ENCODE results near the gene CYP4V2.

Gene CYP4V2

GRCh38 chr4:186191200-186192065, at the start of gene CYP4V2:
Gene CYP4V2 (plus strand): TSS chr4:186191567. CDS start chr4:186191824, 257 bp downstream.
- DNase-seq (ENCODE audit: low read depth, low spot score) = no peak

GRCh38 chr4:186144198-186144945, 47.0 kb upstream of the CYP4V2 start:
- no peak for DNase-seq (ENCODE audit: low read depth, low spot score)

DNA sequence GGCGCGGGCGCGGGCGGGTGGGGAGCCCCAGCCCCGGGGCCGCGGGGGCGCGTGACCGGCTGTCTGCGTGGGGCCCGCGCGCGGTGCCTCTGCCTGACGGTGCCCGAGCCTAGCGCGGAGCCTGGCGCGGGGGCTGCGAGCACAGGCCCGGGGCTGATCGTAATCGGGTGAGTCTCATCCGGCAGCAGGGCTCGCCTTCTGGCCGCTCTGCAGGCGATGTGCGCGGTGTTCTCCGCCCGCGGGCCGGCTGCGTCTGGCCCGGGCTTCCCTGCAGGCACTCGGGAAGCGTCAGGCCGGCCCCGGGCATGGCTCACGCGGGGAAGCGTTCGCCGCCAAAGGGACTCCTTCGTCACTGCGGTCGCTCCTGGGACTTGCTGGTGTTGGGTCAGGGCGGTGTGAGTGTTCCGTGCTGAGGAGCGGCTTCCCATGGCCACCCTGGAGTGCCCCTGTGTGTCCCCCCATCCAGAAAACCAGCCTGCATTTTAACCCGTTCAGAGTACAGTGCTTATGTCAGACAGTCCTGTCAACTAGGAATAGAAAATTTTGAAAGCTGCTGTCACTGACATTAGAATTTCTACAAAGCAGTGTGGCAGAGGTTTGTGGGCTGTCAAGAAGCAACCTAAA, 46.3 kb upstream of the CYP4V2 start:
- peak; percentile 26 for DNase-seq (ENCODE audit: low read depth, low spot score)

GRCh38 chr4:186146458-186146857, 44.9 kb upstream of the CYP4V2 start:
- DNase-seq (ENCODE audit: low read depth, low spot score) = no peak

GRCh38 chr4:186148336-186148975, 42.9 kb upstream of the CYP4V2 start:
- no peak for DNase-seq (ENCODE audit: low read depth, low spot score)

DNA sequence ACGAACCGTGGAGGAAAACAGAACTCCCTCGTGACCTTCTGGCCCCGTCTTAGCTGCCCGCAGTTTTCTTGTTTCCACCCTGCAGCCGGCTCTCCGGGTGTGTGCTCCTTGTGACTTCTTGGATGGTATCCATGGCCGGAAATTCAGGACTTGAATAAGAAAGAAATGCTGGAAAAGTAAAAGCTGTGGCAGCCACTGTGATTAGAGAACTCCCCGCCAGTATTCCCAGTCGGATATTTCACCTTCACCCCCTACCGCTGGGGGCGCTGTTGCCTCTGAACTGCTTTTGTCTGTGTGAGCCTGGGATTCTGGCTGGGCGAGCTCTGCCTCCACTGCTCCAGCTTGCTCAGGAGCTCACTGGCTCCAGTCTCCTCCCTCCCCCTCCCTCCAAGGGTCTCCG, 41.5 kb upstream of the CYP4V2 start:
- DNase-seq (ENCODE audit: low read depth, low spot score) = no peak

DNA sequence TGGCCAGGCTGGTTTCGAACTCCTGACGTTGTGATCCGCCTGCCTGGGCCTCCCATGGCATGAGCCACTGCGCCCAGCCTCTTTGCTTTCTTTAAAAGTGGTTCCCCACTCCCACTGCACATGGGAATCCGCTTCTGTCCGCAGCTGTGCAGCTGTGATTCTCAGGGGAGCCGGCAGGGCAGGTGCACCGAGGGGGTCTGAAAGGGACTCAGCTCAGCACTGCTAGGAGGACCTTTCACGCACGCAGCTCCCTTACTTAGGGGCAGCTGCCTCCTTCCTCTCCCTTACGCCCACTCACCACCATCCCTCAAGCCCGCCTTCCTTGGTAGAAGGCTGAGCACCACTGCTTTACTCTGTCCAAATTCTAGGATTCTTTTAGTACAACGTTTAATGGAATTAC, 40.4 kb upstream of the CYP4V2 start:
- no peak for DNase-seq (ENCODE audit: low read depth, low spot score)

- no peak for DNase-seq (ENCODE audit: low read depth, low spot score)
Measured at GRCh38 chr4:186151499-186151898, 39.9 kb upstream of the CYP4V2 start.

DNA sequence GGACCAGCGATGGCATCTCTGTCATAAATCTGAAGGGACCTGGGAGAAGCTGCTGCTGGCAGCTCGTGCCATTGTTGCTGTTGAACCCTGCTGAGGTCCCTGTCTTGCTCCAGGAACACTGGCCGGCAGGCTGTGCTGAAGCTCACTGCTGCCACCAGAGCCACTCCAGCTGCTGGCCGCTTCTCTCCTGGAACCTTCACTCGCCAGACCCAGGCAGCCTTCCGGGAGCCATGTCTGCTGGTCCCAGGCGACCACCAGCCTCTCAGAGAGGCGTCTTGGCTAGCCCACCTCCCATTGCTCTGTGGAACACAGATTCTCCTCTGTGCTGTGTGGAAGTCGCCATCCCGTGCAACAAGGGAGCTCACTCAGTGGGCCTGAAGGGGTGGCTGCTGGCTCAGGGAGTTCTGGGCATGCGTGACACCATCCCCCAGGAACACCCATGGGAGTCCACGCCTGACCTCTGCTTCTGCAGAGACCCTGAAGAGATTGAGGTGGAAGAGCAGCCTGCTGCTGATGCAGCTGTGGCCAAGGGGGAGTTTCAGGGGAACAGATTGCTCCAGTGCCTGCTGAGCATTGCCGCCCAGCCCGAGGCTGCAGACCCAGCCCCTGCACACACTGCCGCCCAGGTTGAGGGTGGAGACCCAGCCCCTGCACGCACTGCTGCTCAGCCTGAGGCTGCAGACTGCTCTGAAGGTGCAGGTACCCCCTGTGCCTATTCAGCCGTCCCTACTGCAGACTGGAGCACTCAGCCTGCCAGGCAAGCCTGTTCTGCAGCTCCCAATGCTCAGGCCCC, 33.1 kb upstream of the CYP4V2 start:
- no peak for DNase-seq (ENCODE audit: low read depth, low spot score)

DNA sequence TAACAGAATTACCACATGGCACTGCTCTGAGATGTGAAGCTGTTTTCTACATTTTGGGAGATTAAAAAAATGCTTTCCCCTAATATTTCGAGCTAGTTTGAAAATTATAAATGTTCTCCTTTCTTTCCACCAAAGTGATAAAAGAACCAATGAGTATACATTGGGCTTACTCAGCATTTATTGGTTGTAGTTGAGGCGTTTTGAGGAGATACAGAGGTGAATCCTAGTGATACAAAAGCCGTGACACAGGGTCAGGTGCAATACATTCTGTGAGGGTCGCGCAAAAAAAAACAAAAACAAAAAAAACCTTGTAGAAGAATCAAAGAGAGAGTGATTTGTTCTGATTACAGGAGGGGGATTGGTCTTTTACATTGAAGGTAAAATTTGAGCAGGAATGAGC, 32.4 kb upstream of the CYP4V2 start:
- DNase-seq (ENCODE audit: low read depth, low spot score) = no peak

- DNase-seq (ENCODE audit: low read depth, low spot score) = no peak
Measured at GRCh38 chr4:186159613-186160012, 31.8 kb upstream of the CYP4V2 start.

GRCh38 chr4:186161138-186161537, 30.2 kb upstream of the CYP4V2 start:
- no peak for DNase-seq (ENCODE audit: low read depth, low spot score)

DNA sequence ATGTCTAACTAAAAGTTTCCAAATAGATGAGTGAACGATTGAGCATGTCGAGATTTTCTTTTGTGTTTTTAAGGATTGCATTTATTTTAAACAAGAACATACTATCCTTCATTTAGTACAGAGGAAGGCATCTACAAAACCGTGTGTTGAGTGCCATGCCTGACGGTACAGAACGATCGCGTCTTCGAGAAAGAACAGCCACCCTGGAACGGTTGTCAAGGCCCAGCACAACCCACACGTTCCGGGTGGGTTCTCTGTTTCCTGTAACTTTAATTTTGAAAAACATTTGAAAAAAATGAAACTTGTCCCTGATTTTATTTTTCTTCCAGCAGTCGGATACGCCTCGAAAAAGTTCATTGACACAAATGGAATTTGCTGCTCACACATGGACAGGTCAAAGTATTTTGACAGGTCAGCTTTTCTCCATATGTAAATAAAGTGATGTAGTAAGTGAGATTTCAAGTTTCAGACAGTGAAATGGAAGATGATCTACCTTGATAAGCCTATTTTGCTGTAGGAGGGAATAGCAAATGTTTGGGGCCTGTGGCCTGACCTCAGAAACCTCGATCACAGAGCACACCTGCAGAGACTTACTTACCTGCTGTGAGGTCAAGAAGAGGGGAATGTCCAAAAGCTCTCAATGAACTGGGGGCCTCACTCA, 24.4 kb upstream of the CYP4V2 start:
- no peak for DNase-seq (ENCODE audit: low read depth, low spot score)

- no peak for DNase-seq (ENCODE audit: low read depth, low spot score)
Measured at GRCh38 chr4:186167605-186168004, 23.8 kb upstream of the CYP4V2 start.

- DNase-seq (ENCODE audit: low read depth, low spot score) = no peak
Measured at GRCh38 chr4:186168750-186169149, 22.6 kb upstream of the CYP4V2 start.

DNA sequence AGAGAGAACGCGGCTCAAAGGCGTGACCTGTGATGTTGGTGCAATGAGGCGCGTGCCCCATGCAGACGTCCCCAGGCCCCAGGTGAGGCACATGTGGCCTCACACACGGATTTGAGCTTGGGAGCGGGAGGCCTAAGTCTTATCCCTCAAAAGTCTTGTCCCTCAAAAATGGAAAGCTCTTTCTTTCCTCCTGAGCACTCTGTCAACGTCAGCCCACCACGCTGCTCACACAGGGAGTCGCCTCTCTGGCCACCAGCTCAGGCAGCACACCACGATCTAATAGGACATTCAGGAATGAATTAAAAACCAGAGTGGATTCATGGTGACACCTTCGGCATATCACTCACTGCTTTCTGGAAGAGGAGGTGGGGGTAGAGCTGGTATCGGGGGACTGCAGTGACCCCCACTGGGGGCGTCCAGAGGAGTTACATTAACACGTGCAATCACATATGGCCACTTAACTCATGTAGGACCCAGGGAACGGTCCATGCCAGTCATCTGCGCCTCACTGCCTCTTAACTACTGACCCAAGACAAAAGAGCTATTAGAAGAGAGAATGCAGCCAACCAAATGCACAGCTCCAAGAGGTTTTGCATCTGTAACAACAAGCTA, 21.9 kb upstream of the CYP4V2 start:
- DNase-seq (ENCODE audit: low read depth, low spot score) = no peak

DNA sequence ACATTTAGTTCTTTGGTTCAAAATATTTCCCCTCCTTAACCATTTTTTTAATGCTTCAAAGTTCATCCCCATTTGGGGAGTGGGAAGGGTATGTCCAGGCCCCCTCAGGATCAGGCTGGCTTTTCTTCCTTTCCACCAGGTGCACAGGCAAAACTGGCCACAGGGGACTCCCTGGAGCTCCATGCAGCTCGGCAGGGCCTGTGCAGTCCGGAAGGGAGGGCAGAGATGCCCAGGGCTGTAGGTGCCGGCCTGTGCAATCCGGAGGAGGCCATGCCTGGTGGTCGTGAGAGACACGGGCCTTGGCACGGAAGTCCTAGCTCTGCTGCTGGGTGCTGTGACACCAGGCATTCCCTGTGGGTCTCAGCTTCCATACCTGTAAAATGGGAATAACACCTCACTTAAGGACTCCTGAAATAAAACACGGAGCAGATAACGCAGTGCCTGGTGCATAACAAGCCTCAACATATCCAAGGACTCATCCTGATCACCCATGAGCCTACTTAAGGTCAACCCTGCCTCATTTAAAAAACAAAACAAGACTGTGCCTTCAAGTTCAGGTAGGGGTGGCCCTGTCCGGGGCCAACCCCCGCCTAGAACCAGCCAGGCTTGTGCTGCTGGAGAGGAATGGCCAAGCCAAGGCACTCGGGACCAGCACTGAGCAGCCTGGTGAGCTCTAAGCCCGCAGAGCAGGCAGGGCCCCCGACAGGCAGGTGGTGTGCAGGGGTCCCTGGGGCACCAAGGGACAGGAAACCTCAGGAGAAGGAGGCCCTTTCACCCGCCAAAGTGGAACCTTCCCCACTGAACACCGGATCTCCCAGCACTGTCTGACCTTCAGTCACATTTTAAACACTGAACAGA, 21.2 kb upstream of the CYP4V2 start:
- DNase-seq (ENCODE audit: low read depth, low spot score) = no peak

DNA sequence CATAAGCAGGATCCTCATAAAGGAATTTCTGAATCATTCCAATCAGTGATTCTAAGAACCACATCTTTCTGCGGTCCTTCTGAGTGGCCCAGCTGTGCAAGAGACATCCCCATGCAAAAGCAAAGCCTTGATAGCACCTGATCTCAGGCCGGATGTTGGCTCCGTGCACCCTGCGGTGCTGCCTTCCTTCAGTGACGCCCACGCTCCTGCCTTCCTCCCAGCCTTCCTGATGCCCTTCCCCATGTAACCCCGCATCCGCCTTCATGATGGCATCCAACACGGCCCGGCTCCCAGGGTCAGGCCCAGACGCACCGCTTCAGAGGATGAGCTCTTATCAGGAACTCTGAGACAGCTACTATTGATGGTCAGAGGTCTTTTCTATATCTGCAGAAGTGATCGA, 20.4 kb upstream of the CYP4V2 start:
- no peak for DNase-seq (ENCODE audit: low read depth, low spot score)

GRCh38 chr4:186172546-186172945, 18.8 kb upstream of the CYP4V2 start:
- DNase-seq (ENCODE audit: low read depth, low spot score) = no peak

Data from smooth muscle cell of the brain vasculature (primary cell).